B cell (primary cell): ENCODE data around the gene EMC6. TPM values are rescaled to one million over a fixed set of nuclear protein-coding genes. Genes with fewer than 3 reads are reported as not detected.

Experiments
- ATAC-seq: fragments of 200-7000 bp; cut with Tn5 transposase; one replicate; pipeline ENCODE4 v1.10.0; 2021; ENCODE audit warnings: low read depth, mild to moderate bottlenecking, moderate number of reproducible peaks, moderate library complexity
- CTCF ChIA-PET: fragments of 350-600 bp; sonication (Branson Sonifier 250); formaldehyde crosslinking; loops from one replicate; lab custom pipeline; 2021; ENCODE audit warnings: antibody characterized with exemption, inconsistent platforms; lab: Charles Lee
- POLR2A ChIA-PET: fragments of 350-600 bp; sonication (Branson Sonifier 250); formaldehyde crosslinking; loops from one replicate; lab custom pipeline; 2021; ENCODE audit warnings: antibody characterized with exemption; lab: Charles Lee
- DNase-seq: peaks from one replicate; pipeline ENCODE4 v3.0.0; 2013
- H2AFZ ChIP-seq: 2 replicates; pipeline ENCODE4 v1.6.1; 2012; ENCODE audit warnings: mild to moderate bottlenecking, low read depth, low read length; ENCODE audit not compliant: insufficient read depth, poor library complexity, severe bottlenecking
- H3K27ac ChIP-seq, 2 donors: 1 replicate in 1 of 2; 2 replicates in 1 of 2; pipeline ENCODE4 v1.5.1; 2012 to 2013; ENCODE audit warnings: low read length in 2 of 2, mild to moderate bottlenecking in 2 of 2, moderate library complexity in 1 of 2
- H3K27me3 ChIP-seq, 4 experiments: fragments of 200-600 bp in 1 of 4; sonication (generic) in 1 of 4; replicated peaks in 1 of 4; 1 replicate in 2 of 4; 2 replicates in 2 of 4; pipeline versions ENCODE4 v1.6.1 to v1.7.0; 2013 to 2016; ENCODE audit warnings: low read length in 3 of 4, mild to moderate bottlenecking in 2 of 4, mixed read lengths in 1 of 4, moderate library complexity in 1 of 4; ENCODE audit not compliant: insufficient read depth in 4 of 4, control insufficient read depth in 3 of 4; ENCODE audit errors: control extremely low read depth in 1 of 4
- H3K36me3 ChIP-seq, 2 experiments: replicated peaks in 1 of 2; 1 replicate in 1 of 2; 2 replicates in 1 of 2; pipeline versions ENCODE4 v1.6.1 to v1.7.1; 2013; ENCODE audit warnings: low read length in 1 of 2; ENCODE audit not compliant: insufficient read depth in 2 of 2, control insufficient read depth in 1 of 2; ENCODE audit errors: control extremely low read depth in 1 of 2, extremely low read depth in 1 of 2
- H3K4me1 ChIP-seq, 2 donors: fragments of 200-600 bp in 1 of 2; sonication (generic) in 1 of 2; 1 replicate in 1 of 2; 2 replicates in 1 of 2; pipeline versions ENCODE4 v1.5.1 to v1.6.1; 2013 to 2017; ENCODE audit warnings: low read length in 2 of 2; ENCODE audit not compliant: control insufficient read depth in 2 of 2, insufficient read depth in 2 of 2
- H3K4me2 ChIP-seq: replicated peaks from 2 replicates; pipeline ENCODE3; 2012; ENCODE audit warnings: mild to moderate bottlenecking, low read depth, low read length; ENCODE audit not compliant: poor library complexity, severe bottlenecking
- H3K4me3 ChIP-seq, 5 experiments: fragments of 200-600 bp in 1 of 5; sonication (generic) in 1 of 5; 1 replicate in 3 of 5; 2 replicates in 2 of 5; pipeline versions ENCODE4 v1.5.1 to v1.7.0; 2011 to 2016; ENCODE audit warnings: low read length in 4 of 5, mild to moderate bottlenecking in 4 of 5, low read depth in 2 of 5, control low read depth in 1 of 5, moderate library complexity in 1 of 5; ENCODE audit not compliant: insufficient read depth in 1 of 5; ENCODE audit errors: control extremely low read depth in 1 of 5, extremely low read depth in 1 of 5
- H3K79me2 ChIP-seq: fragments of 200-600 bp; sonication (generic); one replicate; pipeline ENCODE4 v1.6.0; 2016; ENCODE audit warnings: low read length; ENCODE audit not compliant: control insufficient read depth, insufficient read depth
- H3K9ac ChIP-seq: fragments of 200-600 bp; sonication (generic); 2 replicates; pipeline ENCODE4 v1.6.1; 2017; ENCODE audit warnings: mild to moderate bottlenecking, low read length, moderate library complexity
- H3K9me3 ChIP-seq, 3 donors: one replicate each; pipeline versions ENCODE4 v1.6.1 to v1.7.1; 2013; ENCODE audit warnings: low read length in 2 of 3; ENCODE audit not compliant: control insufficient read depth in 2 of 3, insufficient read depth in 1 of 3; ENCODE audit errors: control extremely low read depth in 1 of 3
- H4K20me1 ChIP-seq: 2 replicates; pipeline ENCODE4 v1.6.0; 2012; ENCODE audit warnings: mild to moderate bottlenecking, low read length; ENCODE audit not compliant: insufficient read depth, control insufficient read depth, poor library complexity, severe bottlenecking
- H3K27ac Mint-ChIP-seq: one replicate; pipeline ENCODE4 v1.8.0; 2021; ENCODE audit warnings: mixed read lengths
- H3K27me3 Mint-ChIP-seq: one replicate; pipeline ENCODE4 v1.8.0; 2021; ENCODE audit warnings: mixed read lengths
- H3K4me1 Mint-ChIP-seq: one replicate; pipeline ENCODE4 v1.8.0; 2021; ENCODE audit warnings: mixed read lengths
- H3K4me3 Mint-ChIP-seq: one replicate; pipeline ENCODE4 v1.8.0; 2021; ENCODE audit warnings: mixed read lengths
- H3K9me3 Mint-ChIP-seq: one replicate; pipeline ENCODE4 v1.8.0; 2022; ENCODE audit warnings: mixed read lengths; ENCODE audit not compliant: insufficient read depth
- CTCF ChIP-seq: fragments of 200-600 bp; IDR thresholded peaks from one replicate; pipeline ENCODE4 v1.8.0; 2022; ENCODE audit warnings: antibody characterized with exemption, mild to moderate bottlenecking
- EZH2 ChIP-seq: IDR thresholded peaks from 2 replicates; pipeline ENCODE4 v1.6.1; 2012; ENCODE audit warnings: borderline replicate concordance, low read depth, mild to moderate bottlenecking, moderate library complexity, low read length; ENCODE audit not compliant: insufficient read depth, poor library complexity, severe bottlenecking
- WGBS: methylation state at CpG from one replicate; pipeline ENCODE4 v1.1.5; 2013; ENCODE audit warnings: missing lambda C conversion rate; ENCODE audit not compliant: insufficient coverage; 5-methylcytosine and 5-hydroxymethylcytosine counted together
- intact Hi-C: fragments of 100-400 bp; cut with micrococcal nuclease; formaldehyde crosslinking; loops from one replicate; pipeline ENCODE4 v1.10.0; 2022
- polyA plus RNA-seq: library from polyadenylated mRNA; depleted of rRNA; stranded (reverse); fragments of >200 nt; gene quantifications from 2 replicates; pipeline ENCODE4 v1.2.3, GENCODE V29; 2012
- total RNA-seq, 2 donors: library from RNA; stranded (reverse); fragments of 120-200 nt in 1 of 2; gene quantifications; 1 replicate in 1 of 2; 2 replicates in 1 of 2; pipeline versions ENCODE4 v1.2.3 to v1.2.4, GENCODE V29; 2013 to 2022

EMC6 gene
- total and polyA plus RNA-seq, 2 donors (not counting 1 experiment from before 2014, with no cell fraction given), result 21.1 to 23.4 TPM

- peaks cover 61% of the 10 kb centered on the region for H3K4me1 Mint-ChIP-seq
- TF ChIP-seq CTCF (no peak), EZH2 (no peak)
- ATAC-seq, result no peak
- Histone ChIP-seq H3K79me2 (peaks cover 29% of the 10 kb centered on the region), H3K36me3 (peaks cover 14 to 37% of the 10 kb centered on the region in 2 experiments), H3K9me3 (no peaks in the 10 kb centered on the region), H2AFZ (no peak overlapping the region), H3K9ac (no peak overlapping the region), H3K27ac (peak overlapping the region in 1 of 2 donors; percentile 33), H3K27me3 (no peaks in the 10 kb centered on the region), H3K4me2 (peak overlapping the region; percentile 32), H3K4me3 (no peak overlapping the region), H4K20me1 (no peaks in the 10 kb centered on the region), H3K4me1 (peaks cover 38 to 53% of the 10 kb centered on the region in 2 donors)
- no peaks in the 10 kb centered on the region for H3K9me3 Mint-ChIP-seq
- POLR2A ChIA-PET, result interaction anchor here (0.6 to 2.2 kb wide), 3 partner anchors 11 to 25 kb away, joined by 3 to 7 read pairs (median 4); partner anchors contain the start of gene HASPIN
- intact Hi-C loops, result no loop called here
- H3K4me3 Mint-ChIP-seq, result peak overlapping the region; percentile 63
- 8% methylated on average over 4 of the region's 13 CpGs for WGBS
- CTCF ChIA-PET, result interaction anchor here (1.1 to 3.9 kb wide), 6 partner anchors 9 to 114 kb away, joined by 3 to 20 read pairs (median 6); partner anchors contain the start of gene HASPIN
- no peak for DNase-seq
- no peaks in the 10 kb centered on the region for H3K27me3 Mint-ChIP-seq
- H3K27ac Mint-ChIP-seq, result peak overlapping the region; percentile 69
Observed at GRCh38 chr17:3712811-3713463, 44.3 kb downstream of the EMC6 start.

GRCh38 chr17:3715296-3715695, 46.7 kb downstream of the EMC6 start:
- Histone ChIP-seq H3K9me3 (no peaks in the 10 kb centered on the region), H2AFZ (no peak overlapping the region), H4K20me1 (no peaks in the 10 kb centered on the region), H3K4me1 (peaks cover 28 to 49% of the 10 kb centered on the region in 2 donors), H3K4me3 (no peak overlapping the region), H3K79me2 (peaks cover 50% of the 10 kb centered on the region), H3K4me2 (no peak overlapping the region), H3K27ac (no peak overlapping the region), H3K27me3 (no peaks in the 10 kb centered on the region), H3K36me3 (peaks cover 20 to 57% of the 10 kb centered on the region in 2 experiments), H3K9ac (no peak overlapping the region)
- Mint-ChIP-seq H3K27me3 (no peaks in the 10 kb centered on the region), H3K9me3 (no peaks in the 10 kb centered on the region), H3K4me1 (peaks cover 57% of the 10 kb centered on the region), H3K27ac (peak overlapping the region; percentile 57), H3K4me3 (no peak overlapping the region)
- DNase-seq (no peak), ATAC-seq (no peak)
- WGBS, result 98% methylated on average over 5 of the region's 8 CpGs
- intact Hi-C loops, result no loop called here
- POLR2A ChIA-PET, result no interaction called here
- TF ChIP-seq EZH2 (no peak), CTCF (no peak)
- CTCF ChIA-PET, result interaction anchor here (0.7 to 3.9 kb wide), 7 partner anchors 8 to 426 kb away, joined by 3 to 16 read pairs (median 5); no protein-coding TSS in a partner anchor
